Subcutaneous adipose tissue (tissue), 4 donors: ENCODE results near the gene CTXND2. TPM values are rescaled to one million over a fixed set of nuclear protein-coding genes. Genes with fewer than 3 reads are reported as not detected.

Source experiments
- total RNA-seq, 4 donors: library from RNA; depleted of rRNA; stranded (reverse); fragments of >200 nt; gene quantifications; one replicate each; pipeline ENCODE4 v1.1.0, GENCODE V29; 2016
- TF ChIP-seq, protein P1 (sequence below): fragments of 450-650 bp; IDR thresholded peaks from one replicate; pipeline ENCODE4 v1.5.1; 2016; ENCODE audit warnings: low read depth, mild to moderate bottlenecking, control low read depth, antibody characterized with exemption, moderate library complexity

CTXND2 gene
- total RNA-seq, 4 donors from 2014 or later = not detected

DNA sequence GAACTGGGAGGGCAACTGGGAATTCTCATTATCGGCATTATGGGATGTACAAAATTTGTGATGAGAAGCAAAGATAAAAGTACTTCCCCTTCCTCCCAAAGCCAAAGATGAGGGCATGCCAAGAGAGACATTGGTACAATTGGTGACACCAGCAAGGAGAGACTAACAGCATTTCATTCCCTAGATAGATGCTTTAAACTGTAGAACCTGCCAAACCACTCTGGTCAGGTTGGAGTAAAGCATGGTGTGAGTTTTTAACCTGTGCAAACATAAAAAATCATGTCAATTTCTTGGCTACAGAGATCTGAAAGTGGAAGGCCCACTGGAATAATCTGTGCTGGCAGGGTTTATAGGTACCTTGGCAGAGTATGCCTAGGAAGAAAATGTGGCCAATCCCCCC lies 19.4 kb downstream of the CTXND2 start:
- TF ChIP-seq, protein P1, sequence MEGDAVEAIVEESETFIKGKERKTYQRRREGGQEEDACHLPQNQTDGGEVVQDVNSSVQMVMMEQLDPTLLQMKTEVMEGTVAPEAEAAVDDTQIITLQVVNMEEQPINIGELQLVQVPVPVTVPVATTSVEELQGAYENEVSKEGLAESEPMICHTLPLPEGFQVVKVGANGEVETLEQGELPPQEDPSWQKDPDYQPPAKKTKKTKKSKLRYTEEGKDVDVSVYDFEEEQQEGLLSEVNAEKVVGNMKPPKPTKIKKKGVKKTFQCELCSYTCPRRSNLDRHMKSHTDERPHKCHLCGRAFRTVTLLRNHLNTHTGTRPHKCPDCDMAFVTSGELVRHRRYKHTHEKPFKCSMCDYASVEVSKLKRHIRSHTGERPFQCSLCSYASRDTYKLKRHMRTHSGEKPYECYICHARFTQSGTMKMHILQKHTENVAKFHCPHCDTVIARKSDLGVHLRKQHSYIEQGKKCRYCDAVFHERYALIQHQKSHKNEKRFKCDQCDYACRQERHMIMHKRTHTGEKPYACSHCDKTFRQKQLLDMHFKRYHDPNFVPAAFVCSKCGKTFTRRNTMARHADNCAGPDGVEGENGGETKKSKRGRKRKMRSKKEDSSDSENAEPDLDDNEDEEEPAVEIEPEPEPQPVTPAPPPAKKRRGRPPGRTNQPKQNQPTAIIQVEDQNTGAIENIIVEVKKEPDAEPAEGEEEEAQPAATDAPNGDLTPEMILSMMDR = no peak

DNA sequence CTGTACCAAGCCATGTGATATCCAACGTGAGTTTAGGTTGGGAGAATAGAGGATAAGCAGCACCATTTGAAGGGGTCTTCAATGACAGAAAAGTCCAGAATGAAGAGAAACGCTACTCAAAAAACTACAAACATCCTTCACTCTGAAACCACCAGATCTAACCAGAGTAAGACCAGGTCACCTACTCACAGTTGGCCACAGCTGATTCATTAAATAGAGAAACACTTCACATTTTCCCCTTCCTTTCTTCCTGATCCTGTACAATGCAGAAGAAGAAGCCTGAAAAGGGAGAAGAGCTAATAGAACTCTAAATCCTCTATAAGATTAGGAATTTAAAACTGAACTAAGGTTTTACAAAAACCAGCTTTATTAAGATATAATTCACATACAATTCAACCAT lies 19.9 kb downstream of the CTXND2 start:
- TF ChIP-seq, protein P1 = no peak

DNA sequence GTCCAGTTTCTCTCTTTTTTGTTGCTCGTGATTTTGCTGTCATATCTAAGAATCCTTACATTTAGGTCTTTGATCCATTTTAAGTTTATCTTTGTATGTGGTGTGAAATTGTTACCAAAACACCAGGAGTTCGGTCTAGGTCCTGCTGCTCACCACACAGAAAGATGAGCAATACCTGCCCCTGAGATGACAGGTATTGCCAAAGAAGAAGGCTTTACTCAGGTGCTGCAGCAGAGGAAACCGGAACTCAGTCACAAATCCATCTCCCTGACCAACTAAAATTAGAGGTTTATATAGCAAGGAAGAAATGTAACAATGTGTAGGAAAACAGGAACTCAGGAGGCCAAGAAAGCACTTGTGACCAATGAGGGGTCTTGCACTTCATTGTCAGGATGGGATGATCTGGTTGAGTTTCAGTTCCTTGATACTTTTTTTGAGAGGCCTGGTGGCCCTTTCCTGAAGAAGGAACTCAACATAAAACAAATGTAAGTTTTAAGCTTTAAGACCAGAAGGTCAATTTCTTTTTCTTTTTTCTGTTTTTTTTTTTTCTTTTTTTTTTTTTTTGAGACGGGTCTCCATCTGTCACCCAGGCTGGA lies 22.7 kb downstream of the CTXND2 start:
- TF ChIP-seq, protein P1 = no peak

DNA sequence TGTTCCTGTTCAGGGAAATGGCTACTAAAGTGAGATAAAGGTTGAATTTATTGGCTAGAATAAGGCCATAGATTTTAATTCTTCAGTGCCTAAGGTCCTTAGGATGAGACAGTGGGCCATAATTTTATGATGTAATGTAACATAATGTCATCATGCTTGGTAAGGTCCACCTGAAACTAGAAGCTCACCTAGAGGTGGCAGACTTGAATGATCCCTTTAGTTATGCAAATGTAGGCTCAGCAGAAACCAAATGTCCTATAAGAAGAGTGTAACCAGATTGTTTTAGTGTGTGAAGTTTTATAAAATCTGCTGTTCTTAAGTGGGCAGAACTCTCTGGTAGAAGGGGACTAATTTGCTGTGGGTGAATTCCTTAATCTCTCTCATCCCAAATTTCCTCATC lies 25.7 kb downstream of the CTXND2 start:
- TF ChIP-seq, protein P1 = no peak

DNA sequence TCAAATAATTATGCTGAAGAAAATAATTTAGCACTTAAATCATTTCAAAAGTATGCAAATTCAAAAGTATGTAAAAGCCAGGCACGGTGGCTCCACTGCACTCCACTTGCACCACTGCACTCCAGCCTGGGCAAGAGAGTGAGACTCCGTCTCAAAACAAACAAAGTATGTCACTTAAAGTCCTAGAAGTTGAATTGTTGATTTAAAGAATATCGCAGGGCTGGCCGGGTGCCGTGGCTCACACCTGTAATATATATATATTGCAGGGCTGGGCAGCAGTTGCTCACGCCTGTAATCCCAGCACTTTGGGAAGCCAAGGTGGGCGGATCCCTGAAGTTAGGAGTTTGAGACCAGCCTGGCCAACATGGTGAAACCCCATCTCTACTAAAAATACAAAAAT lies 30.5 kb downstream of the CTXND2 start:
- TF ChIP-seq, protein P1 = no peak

DNA sequence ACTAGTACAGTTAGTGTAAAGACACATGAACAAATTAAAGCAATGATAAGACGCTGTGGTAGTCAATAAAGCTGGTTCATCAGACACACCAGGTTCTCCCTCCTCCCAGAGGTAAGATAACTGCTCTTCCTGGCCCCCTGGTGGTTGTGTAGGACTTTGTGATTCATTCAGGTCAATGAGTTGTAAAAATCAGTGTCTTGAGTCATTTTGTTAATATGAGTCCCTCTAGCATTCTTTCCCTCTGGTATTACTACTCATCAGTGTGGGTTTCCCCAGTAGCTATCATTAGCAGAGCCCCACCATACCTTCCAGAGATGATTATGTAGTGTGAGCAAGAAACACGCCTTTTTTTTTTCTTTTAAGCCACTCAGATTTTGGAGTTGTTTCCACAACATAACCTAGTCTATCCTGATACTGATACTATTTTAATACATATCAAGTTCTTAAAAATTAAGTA lies 35.6 kb downstream of the CTXND2 start:
- TF ChIP-seq, protein P1 = no peak

DNA sequence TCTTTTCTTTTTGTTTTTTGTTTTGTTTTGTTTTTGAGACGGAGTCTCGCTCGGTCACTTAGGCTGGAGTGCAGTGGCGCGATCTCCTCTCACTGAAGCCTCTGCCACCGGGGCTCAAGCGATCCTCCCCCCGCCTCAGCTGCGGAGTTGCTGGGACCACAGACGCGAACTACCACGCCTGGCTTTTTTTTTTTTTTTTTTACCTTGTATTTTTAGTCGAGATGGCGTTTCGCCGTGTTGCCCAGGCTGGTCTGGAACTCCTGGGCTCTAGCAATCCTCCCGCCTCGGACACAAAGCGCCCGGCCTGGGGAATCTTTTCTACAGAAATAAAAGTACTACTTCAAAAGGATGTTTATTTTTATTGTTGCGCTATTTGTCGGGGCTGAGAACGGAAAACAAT lies 38.1 kb downstream of the CTXND2 start:
- TF ChIP-seq, protein P1 = no peak
